Measurements from ENCODE around the gene NOL4L.
"Not testable (repeated sequence)": the region's sequence is repeated elsewhere in the genome, so short reads cannot be mapped to it uniquely, and the experiment has no call there.

NOL4L gene

DNA sequence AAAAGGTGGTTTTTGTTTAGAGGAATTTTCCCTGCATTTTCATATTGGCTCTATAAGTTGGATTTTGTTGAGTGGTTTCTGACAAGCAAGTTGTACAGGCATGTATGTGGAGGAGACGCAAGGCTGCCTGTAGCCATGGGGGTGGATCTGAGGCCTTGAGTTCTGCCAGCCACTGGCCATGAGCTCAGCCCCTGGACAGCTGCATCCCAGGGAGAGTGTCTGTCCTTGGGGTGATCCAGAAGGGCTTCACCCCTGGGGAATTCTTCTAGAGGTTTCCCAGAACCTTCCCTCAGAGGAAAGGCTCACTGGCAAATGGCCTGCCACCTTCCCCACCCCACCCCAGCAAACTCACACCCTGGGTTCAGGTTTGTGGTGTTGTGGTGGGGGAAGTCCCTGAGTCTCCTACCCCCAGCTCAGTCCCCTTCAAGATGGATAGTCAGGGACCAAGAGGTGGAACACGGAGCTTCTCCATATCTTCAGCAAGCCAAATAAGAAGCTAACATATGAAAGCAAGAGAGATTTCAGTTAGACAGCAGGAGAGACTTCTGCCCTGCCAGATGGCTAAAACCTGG is 11.6 kb upstream of the NOL4L start:
- DNase-seq (ENCODE audit: low read depth) = no peak

DNA sequence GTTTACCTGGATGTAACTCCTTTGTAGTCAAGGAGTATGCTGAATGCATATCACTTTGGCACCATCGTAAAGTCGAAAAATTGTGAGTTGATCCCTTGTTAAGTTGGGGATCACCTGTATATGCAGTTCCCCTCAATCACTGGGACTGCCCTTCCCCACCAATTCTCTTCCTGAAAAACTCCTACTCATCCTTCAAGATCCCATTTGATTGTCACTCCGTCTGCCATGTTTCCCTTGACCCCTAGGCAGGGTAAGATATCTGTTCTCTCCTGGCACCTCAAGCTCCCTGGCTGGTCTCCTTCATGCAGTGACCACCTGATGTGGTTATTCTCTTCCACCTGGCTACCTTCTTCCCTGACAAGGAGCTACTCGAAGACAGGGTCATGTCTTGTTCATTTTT is 10.0 kb upstream of the NOL4L start:
- no peak for DNase-seq (ENCODE audit: low read depth)

DNA sequence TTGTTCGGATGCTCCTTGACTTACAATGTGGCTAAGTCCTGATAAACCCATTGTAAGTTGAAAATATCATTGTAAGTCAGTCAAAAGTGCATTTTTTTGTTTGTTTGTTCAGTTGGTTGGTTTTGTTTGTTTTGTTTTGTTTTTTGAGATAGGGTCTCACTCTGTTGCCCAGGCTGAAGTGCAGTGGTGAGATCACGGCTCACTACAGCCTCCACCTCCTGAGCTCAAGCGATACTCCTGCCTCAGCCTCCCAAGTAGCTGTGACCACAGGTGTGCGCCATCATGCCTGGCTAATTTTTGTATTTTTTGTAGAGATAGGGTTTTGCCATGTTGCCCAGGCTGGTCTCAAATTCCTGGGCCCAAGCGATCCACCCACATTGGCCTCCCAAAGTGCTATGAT is 9.5 kb upstream of the NOL4L start:
- DNase-seq (ENCODE audit: low read depth) = not testable (repeated sequence)

- no peak for DNase-seq (ENCODE audit: low read depth)
Observed at GRCh38 chr20:32594204-32594603, 9.1 kb upstream of the NOL4L start.

- not testable (repeated sequence) for DNase-seq (ENCODE audit: low read depth)
Observed at GRCh38 chr20:32592616-32593015, 7.5 kb upstream of the NOL4L start.

DNA sequence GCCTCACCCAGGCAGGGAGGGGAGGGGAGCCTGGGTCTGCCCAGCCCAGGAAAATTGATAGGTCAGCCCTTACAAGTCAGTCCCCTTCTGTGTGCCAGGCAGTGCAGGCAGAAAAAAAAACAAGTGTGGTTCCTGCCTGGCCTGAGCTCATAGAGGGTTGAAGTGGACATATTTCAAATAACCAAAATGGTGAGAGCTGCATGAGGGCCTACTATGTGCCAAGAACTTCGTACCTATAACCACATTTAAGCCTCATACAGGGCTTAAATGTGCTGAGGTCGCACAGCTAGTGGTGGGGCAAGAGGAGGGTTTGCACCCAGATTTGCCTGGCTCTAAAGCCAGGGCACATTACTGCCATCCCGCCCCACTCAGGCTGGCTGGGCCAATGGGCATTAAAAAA is 6.9 kb upstream of the NOL4L start:
- DNase-seq (ENCODE audit: low read depth) = no peak

- no peak for DNase-seq (ENCODE audit: low read depth)
Observed at GRCh38 chr20:32589769-32590168, 4.6 kb upstream of the NOL4L start.

DNA sequence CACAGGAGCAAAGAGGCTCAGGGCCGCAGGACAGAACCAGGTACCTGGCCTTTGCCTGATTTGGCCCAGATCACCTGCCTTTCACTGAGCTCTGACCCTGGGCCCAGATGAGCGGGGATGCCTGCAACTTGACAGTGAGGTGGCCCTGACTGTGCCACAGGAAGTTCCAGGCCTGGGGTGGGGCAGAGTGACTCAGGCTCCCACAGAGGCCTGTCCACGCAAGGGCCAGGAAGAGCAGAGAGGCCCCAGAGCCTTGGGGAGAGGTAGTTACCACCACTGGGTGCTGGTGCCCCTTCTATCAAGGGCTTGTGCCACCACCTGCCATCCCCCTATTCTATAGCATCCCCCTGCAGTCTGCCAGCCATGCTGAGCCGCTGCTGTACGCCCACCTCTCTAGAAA is 4.1 kb upstream of the NOL4L start:
- no peak for DNase-seq (ENCODE audit: low read depth)

DNA sequence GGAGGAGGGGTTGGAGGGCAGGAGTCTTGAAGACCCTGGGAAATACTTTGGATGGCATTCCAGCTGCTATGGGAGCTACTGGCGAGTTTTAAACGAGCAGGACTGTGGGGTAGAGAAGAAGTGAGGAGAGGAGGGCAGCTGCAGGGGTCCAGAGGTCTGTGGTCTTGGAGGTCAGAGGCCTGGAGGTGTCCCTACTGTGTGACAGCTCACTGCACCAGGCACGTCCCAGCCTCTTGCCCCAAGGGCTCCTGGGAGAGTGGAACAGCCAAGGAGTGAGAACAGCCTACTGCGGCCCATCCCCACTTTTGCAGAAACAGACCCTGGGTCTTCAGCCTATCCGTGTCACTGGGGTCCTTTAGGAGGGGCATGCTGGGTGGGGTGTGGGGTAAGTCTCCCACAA is 2.9 kb upstream of the NOL4L start:
- DNase-seq (ENCODE audit: low read depth) = no peak

- no peak for DNase-seq (ENCODE audit: low read depth)
Observed at GRCh38 chr20:32586291-32586690, 1.2 kb upstream of the NOL4L start.

- DNase-seq (ENCODE audit: low read depth) = no peak
Observed at GRCh38 chr20:32585586-32586127, 524 bp upstream of the NOL4L start.

- DNase-seq (ENCODE audit: low read depth) = no peak
Observed at GRCh38 chr20:32583581-32584070, 1.5 kb downstream of the NOL4L start.

DNA sequence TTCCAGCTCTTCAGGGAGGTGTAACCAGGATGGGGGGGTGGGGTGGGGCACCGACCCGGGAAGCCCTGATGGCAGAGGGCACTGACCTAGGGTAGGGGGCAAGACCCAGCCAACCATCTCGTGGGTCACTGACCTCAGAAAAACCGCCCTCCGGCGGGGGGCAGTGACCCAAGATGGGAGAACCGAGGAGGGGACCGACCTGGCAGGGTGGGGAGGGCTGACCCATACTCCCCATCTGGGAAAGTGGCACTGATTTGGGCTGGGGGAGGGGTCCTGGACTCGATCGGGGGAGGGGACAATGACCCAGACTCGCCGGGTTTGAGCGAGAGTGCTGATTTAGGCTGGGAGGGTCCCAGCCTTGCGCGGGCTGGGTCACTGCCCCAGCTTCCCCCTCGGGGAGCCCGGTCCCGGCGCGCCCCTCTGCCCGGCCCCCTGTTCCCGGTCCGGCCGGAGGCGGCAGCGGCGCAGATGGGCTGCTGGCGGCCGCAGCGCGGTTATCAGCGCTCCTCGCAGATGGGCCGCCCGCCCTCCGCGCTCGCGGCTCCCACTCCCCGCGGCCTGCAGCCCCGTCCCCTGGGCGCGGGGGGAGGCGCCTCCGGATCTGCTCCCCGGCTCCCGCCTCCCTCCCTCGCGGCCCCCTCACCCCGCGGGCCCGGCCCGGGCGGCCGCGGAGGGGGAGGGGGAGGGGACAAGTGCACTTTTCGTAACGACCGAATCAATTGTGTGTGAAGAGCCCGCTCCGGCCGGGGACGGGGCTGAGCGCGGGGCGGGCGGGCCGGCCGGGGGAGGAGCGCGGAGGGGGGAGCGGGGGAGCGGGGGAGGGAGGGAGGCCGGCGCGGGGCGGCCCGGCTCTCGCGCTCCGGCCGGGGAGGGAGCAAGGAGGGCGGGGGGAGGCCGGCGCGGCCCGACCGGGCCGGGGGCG is 2.2 kb downstream of the NOL4L start:
- DNase-seq (ENCODE audit: low read depth) = no peak

DNA sequence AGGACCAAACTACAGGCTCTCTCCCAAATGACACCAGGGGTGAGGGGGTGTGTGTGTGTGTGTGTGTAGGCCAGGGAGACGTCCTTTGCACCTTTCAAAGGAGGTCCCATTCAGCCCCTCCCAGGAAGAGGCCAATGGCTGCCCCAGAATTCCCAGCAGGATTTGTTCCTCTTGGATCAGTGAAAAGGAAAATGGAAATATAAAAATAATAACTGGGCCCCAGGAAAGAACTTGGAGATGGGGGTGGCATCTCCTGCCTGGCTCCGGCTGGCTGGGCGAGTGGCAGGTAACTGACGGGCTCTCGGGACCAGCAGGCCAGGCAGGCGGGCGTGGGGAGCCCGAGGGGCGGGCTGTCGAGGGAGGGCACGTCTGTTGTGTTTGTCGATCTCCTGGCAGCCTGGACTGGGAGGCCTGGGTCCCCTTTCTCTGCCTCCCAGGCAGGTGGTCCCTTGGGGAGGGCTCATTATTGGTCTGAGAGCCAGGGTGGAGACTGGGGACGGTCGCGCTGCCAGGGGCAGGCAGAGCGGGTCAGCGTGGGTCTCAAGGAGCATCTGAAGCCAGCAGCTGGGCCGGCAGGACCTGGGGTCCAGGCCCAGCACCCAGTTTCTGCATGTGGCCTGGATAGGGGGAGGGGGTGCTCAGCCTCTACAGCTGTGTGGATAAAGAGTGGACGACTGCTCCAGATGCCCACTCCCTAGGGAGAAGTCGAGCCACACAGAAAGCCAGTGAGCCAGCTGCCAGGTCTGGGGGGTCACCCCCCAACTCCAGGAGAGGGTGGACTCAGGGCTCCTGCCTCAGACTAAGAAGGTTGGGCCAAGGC is 3.1 kb downstream of the NOL4L start:
- no peak for DNase-seq (ENCODE audit: low read depth)

- no peak for DNase-seq (ENCODE audit: low read depth)
Observed at GRCh38 chr20:32580970-32581838, 3.9 kb downstream of the NOL4L start.

DNA sequence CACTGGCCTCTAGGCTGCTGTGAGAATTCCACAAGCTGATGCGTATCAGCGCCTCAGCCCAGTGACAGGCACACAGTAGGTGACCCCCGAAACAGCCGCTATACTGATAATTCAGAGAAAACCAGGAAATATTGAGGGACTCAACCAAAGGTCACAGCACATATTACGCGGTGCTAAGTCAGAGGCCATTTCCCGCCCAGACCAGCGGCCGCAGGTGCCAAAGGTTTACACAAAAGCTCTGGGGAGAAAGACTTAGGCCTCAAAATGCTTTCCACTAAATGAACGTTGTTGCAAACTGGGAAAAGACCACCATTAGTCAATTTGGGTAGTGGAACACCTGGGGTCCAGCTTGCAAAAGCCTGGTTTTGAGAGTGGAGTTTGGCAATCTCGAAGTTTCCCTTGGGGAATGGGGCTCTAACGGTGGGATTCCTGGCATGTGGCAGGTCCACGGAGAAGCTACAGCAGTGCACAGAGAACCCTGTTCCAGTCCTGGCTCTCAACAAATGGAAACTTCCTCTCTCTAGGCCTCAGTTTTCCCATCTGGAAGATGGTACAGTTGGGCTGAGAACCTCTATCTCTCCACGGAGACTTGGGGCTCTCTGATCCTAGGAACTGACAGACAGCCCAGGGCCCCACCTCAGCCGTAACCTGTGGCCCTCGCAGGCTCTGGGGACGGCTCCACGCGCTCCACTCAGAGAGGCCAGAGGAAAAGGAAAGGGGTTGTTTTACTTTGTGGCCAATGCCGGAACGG is 4.7 kb downstream of the NOL4L start:
- DNase-seq (ENCODE audit: low read depth) = no peak

GRCh38 chr20:32578840-32579390 is 6.2 kb downstream of the NOL4L start:
- DNase-seq (ENCODE audit: low read depth) = no peak

DNA sequence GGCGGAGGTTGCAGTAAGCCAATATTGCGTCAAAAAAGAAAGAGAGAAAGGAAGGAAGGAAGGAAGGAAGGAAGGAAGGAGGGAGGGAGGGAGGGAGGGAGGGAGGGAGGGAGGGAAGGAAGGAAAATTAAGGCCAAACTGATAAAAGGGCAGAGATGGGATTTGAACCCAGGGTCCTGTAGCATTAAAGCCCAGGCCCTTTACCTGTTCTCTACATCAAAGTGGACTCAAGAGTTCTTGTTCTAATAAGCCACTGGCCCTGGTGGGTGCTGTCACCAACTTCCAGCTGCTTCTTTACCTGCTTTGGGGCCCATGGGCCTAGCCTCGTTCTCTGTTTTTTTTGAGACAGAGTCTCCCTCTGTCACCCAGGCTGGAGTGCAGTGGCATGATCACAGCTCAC is 7.1 kb downstream of the NOL4L start:
- DNase-seq (ENCODE audit: low read depth) = not testable (repeated sequence)

GRCh38 chr20:32577657-32578056 is 7.5 kb downstream of the NOL4L start:
- no peak for DNase-seq (ENCODE audit: low read depth)

GRCh38 chr20:32577023-32577422 is 8.1 kb downstream of the NOL4L start:
- DNase-seq (ENCODE audit: low read depth) = no peak
